Transverse colon (tissue), 4 donors: ENCODE results near the gene DEK. TPM values are rescaled to one million over a fixed set of nuclear protein-coding genes. Genes with fewer than 3 reads are reported as not detected.

Experiments used
- DNase-seq: peaks from one replicate; pipeline ENCODE4 v3.0.0-alpha.2; 2019
- H3K27ac ChIP-seq, 4 donors: fragments of 200-600 bp; sonication (generic); 2 replicates each; pipeline ENCODE4 v1.5.1; 2016 to 2018; ENCODE audit warnings: inconsistent platforms in 4 of 4
- H3K27me3 ChIP-seq: fragments of 200-600 bp; sonication (generic); 2 replicates; pipeline ENCODE4 v1.5.1; 2017; ENCODE audit warnings: inconsistent platforms
- H3K36me3 ChIP-seq, 4 donors: fragments of 200-600 bp; sonication (generic); 2 replicates each; pipeline ENCODE4 v1.5.1; 2017 to 2019; ENCODE audit warnings: inconsistent platforms in 4 of 4
- H3K4me1 ChIP-seq, 4 donors: fragments of 200-600 bp; sonication (generic); 2 replicates each; pipeline ENCODE4 v1.5.1; 2017 to 2020; ENCODE audit warnings: inconsistent platforms in 4 of 4
- H3K4me3 ChIP-seq, 4 donors: fragments of 200-600 bp; sonication (generic); 1 replicate in 1 of 4; 2 replicates in 3 of 4; pipeline versions ENCODE4 v1.5.1 to v1.6.1; 2017 to 2019; ENCODE audit warnings: inconsistent platforms in 4 of 4
- H3K9me3 ChIP-seq, 2 donors: fragments of 200-600 bp; sonication (generic); 2 replicates each; pipeline ENCODE4 v1.5.1; 2017 to 2019; ENCODE audit warnings: inconsistent platforms in 2 of 2
- CTCF ChIP-seq, 5 experiments: fragments of 200-600 bp in 3 of 5; fragments of 450-650 bp in 2 of 5; sonication (generic) in 3 of 5; IDR thresholded peaks; 1 replicate in 2 of 5; 2 replicates in 3 of 5; pipeline ENCODE4 v1.5.1; 2016 to 2017; ENCODE audit warnings: antibody characterized with exemption in 5 of 5, inconsistent platforms in 3 of 5, mild to moderate bottlenecking in 2 of 5, moderate library complexity in 1 of 5
- EP300 ChIP-seq: sonication (generic); formaldehyde crosslinking; IDR thresholded peaks from one replicate; pipeline ENCODE4 v1.6.1; 2017; ENCODE audit warnings: antibody characterized with exemption, low read depth
- POLR2A ChIP-seq: fragments of 450-650 bp; IDR thresholded peaks from one replicate; pipeline ENCODE4 v1.6.1; 2016; ENCODE audit warnings: antibody characterized with exemption, mild to moderate bottlenecking, moderate library complexity
- POLR2AphosphoS5 ChIP-seq, 3 donors: sonication (generic); formaldehyde crosslinking; IDR thresholded peaks; one replicate each; pipeline ENCODE4 v1.6.1; 2016; ENCODE audit warnings: antibody characterized with exemption in 3 of 3
- WGBS, 2 donors: methylation state at CpG; one replicate each; pipeline ENCODE4 v1.1.5; 2018; ENCODE audit warnings: low coverage in 1 of 2; 5-methylcytosine and 5-hydroxymethylcytosine counted together
- in situ Hi-C, 4 donors: fragments of 200-750 bp; cut with MboI; loops; one replicate each; pipeline versions ENCODE4 v1.15.0 to v1.15.1; 2017; ENCODE audit warnings: low sequenced_read_pairs in 3 of 4, low pct_ligation_motif_present in 1 of 4, low pct_unique_long_range_greater_than_20kb in 1 of 4
- intact Hi-C: fragments of 100-400 bp; cut with DNase I; formaldehyde crosslinking; loops from one replicate; pipeline ENCODE4 v1.15.1; 2023; ENCODE audit warnings: low total_unique reads
- total RNA-seq, 4 donors: library from RNA; depleted of rRNA; stranded (reverse); fragments of >200 nt; gene quantifications; one replicate each; pipeline ENCODE4 v1.1.0, GENCODE V29; 2016

Gene DEK
- total RNA-seq, 4 donors from 2014 or later, result 96.9 to 175 (median 111) TPM

- in situ Hi-C loops, result no loop called here
- DNase-seq, result no peak
- intact Hi-C loops, result loop anchor here (10.0 kb wide), 1 partner anchor 111 kb away; the partner anchor contains the start of genes KDM1B and TPMT
- Histone ChIP-seq H3K4me1 (peaks cover 18 to 25% (median 23%) of the 10 kb centered on the region in 4 donors), H3K36me3 (no peaks in the 10 kb centered on the region), H3K9me3 (no peaks in the 10 kb centered on the region), H3K27ac (no peak overlapping the region), H3K27me3 (no peaks in the 10 kb centered on the region), H3K4me3 (no peak overlapping the region)
- WGBS, 2 donors, result 99% methylated on average over 14 of the region's 14 CpGs; no CpG with 5 or more reads in 1 of the 2 donors
- TF ChIP-seq POLR2AphosphoS5 (IDR thresholded peaks at IDR 0.05), result no peak
- no peak for TF ChIP-seq CTCF (IDR thresholded peaks at IDR 0.05)
- TF ChIP-seq POLR2A, result no peak
- TF ChIP-seq EP300, result no peak
These were observed 1.6 kb upstream of the DEK start for GRCh38 chr6:18265787-18266522.

GRCh38 chr6:18264923-18265377, 620 bp upstream of the DEK start:
- intact Hi-C loops, result loop anchor here (10.0 kb wide), 1 partner anchor 110 kb away; the partner anchor contains the start of genes KDM1B and TPMT

GRCh38 chr6:18263418-18264218, 712 bp downstream of the DEK start:
- in situ Hi-C loops, result no loop called here
- no peak for DNase-seq
- Histone ChIP-seq H3K9me3 (no peaks in the 10 kb centered on the region), H3K27me3 (no peaks in the 10 kb centered on the region), H3K4me1 (peaks cover 26 to 42% (median 32%) of the 10 kb centered on the region in 4 donors), H3K4me3 (peak overlapping the region; percentile 46 to 99 (median 86)), H3K27ac (peak overlapping the region; percentile 93 to 100 (median 96)), H3K36me3 (no peaks in the 10 kb centered on the region)
- TF ChIP-seq POLR2A, result no peak
- TF ChIP-seq CTCF (IDR thresholded peaks at IDR 0.05), result no peak
- no peak for TF ChIP-seq EP300
- no peak for TF ChIP-seq POLR2AphosphoS5 (IDR thresholded peaks at IDR 0.05)
- 0% methylated on average over 11 to 30 of the region's 50 CpGs for WGBS, 2 donors
- intact Hi-C loops, result loop anchor here (10.0 kb wide), 1 partner anchor 109 kb away; the partner anchor contains the start of genes KDM1B and TPMT

More at GRCh38 chr6:18264923-18265377, 620 bp upstream of the DEK start:
- 2 to 33% methylated on average over 1 to 11 of the region's 11 CpGs for WGBS, 2 donors
- no peaks in the 10 kb centered on the region for H3K27me3 ChIP-seq
- TF ChIP-seq EP300, result no peak
- peak in 1 of 5 experiments; percentile 40 for TF ChIP-seq CTCF (IDR thresholded peaks at IDR 0.05)
- H3K4me3 ChIP-seq, result peak overlapping the region; percentile 0 to 99 (median 86)
- in situ Hi-C loops, result no loop called here
- H3K9me3 ChIP-seq, result no peaks in the 10 kb centered on the region
- peaks cover 24 to 35% (median 27%) of the 10 kb centered on the region in 4 donors for H3K4me1 ChIP-seq
- no peak for DNase-seq
- peak overlapping the region; percentile 93 to 100 (median 96) for H3K27ac ChIP-seq
- no peaks in the 10 kb centered on the region for H3K36me3 ChIP-seq
